ENCODE results near the gene THSD1. TPM values are rescaled to one million over a fixed set of nuclear protein-coding genes. Genes with fewer than 3 reads are reported as not detected.

THSD1 gene
- total and polyA plus RNA-seq, 2 donors from 2014 or later, result 2.2 to 6.4 TPM

- Histone ChIP-seq H3K27me3 (ENCODE audit: control insufficient read depth, insufficient read depth, low read length) (no peaks in the 10 kb centered on the region), H3K9ac (ENCODE audit: low read length in 3 of 3) (no peak overlapping the region), H3K4me3 (ENCODE audit: low read length in 3 of 3) (no peak overlapping the region), H3K36me3 (ENCODE audit: control insufficient read depth in 2 of 3, insufficient read depth in 3 of 3, low read length in 3 of 3) (no peaks in the 10 kb centered on the region), H3K27ac (ENCODE audit: low read depth in 2 of 2, low read length in 2 of 2) (no peak overlapping the region), H3K4me1 (ENCODE audit: control insufficient read depth in 2 of 3, insufficient read depth in 2 of 3, low read depth in 1 of 3, low read length in 3 of 3) (no peaks in the 10 kb centered on the region), H3K9me3 (ENCODE audit: control insufficient read depth in 2 of 3, insufficient read depth in 1 of 3, low read length in 3 of 3) (no peaks in the 10 kb centered on the region)
- no peak for FAIRE-seq
- TF ChIP-seq, protein P1, sequence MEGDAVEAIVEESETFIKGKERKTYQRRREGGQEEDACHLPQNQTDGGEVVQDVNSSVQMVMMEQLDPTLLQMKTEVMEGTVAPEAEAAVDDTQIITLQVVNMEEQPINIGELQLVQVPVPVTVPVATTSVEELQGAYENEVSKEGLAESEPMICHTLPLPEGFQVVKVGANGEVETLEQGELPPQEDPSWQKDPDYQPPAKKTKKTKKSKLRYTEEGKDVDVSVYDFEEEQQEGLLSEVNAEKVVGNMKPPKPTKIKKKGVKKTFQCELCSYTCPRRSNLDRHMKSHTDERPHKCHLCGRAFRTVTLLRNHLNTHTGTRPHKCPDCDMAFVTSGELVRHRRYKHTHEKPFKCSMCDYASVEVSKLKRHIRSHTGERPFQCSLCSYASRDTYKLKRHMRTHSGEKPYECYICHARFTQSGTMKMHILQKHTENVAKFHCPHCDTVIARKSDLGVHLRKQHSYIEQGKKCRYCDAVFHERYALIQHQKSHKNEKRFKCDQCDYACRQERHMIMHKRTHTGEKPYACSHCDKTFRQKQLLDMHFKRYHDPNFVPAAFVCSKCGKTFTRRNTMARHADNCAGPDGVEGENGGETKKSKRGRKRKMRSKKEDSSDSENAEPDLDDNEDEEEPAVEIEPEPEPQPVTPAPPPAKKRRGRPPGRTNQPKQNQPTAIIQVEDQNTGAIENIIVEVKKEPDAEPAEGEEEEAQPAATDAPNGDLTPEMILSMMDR (IDR thresholded peaks at IDR 0.05; ENCODE audit: borderline replicate concordance, extremely low read depth, insufficient read depth), result no peak
- DNase-seq, result no peak
- intact Hi-C loops (cut with DNase I), result no loop called here
Observed at GRCh38 chr13:52447815-52448552, 42.0 kb upstream of the THSD1 start.

DNA sequence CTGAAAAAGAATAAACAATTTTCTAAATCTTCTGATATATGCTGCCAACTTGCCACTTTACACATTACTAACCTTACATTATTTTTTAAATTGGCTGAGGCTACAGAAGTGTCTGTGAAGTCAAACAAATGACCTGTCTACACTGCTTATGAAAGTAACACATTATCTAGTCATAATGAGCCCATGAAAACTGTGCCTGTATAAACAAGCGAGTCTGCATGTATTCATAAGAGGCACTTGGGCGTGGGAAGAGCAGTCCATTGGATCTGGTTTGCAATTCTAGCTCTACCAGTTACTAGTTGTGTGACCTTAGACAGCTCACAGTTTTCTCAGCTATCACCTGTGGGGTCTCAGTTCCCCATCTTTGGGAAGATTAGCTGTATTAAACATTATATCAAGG, 41.4 kb upstream of the THSD1 start:
- H3K9me3 ChIP-seq (ENCODE audit: control insufficient read depth in 2 of 3, insufficient read depth in 1 of 3, low read length in 3 of 3), result no peaks in the 10 kb centered on the region
- H3K27me3 ChIP-seq (ENCODE audit: control insufficient read depth, insufficient read depth, low read length), result no peaks in the 10 kb centered on the region
- H3K36me3 ChIP-seq (ENCODE audit: control insufficient read depth in 2 of 3, insufficient read depth in 3 of 3, low read length in 3 of 3), result no peaks in the 10 kb centered on the region
- DNase-seq, result no peak
- TF ChIP-seq, protein P1 (IDR thresholded peaks at IDR 0.05; ENCODE audit: borderline replicate concordance, extremely low read depth, insufficient read depth), result no peak
- no peak overlapping the region for H3K9ac ChIP-seq (ENCODE audit: low read length in 3 of 3)
- H3K4me1 ChIP-seq (ENCODE audit: control insufficient read depth in 2 of 3, insufficient read depth in 2 of 3, low read depth in 1 of 3, low read length in 3 of 3), result no peaks in the 10 kb centered on the region
- intact Hi-C loops (cut with DNase I), result no loop called here
- H3K4me3 ChIP-seq (ENCODE audit: low read length in 3 of 3), result no peak overlapping the region
- no peak overlapping the region for H3K27ac ChIP-seq (ENCODE audit: low read depth in 2 of 2, low read length in 2 of 2)
- FAIRE-seq, result no peak

DNA sequence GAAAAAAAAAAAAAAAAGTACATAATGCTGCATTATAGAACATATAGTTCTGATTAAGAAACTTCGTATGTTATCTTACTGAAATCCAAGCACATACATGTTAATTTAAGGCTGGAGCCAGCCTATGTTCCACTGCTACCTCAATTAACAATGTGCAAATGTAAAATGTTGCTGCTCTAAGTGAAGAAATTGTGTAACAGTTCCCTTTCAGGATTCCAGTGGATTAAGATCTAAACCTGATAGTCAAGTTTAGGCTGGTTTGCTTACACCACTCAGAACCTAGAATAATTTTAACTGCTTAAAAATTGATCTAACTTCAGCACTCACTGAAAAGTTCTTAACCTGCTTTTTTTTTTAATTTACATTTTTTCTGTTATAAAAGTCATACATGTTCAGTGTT, 40.3 kb upstream of the THSD1 start:
- DNase-seq, result no peak
- intact Hi-C loops (cut with DNase I), result no loop called here
- Histone ChIP-seq H3K9ac (ENCODE audit: low read length in 3 of 3) (no peak overlapping the region), H3K27ac (ENCODE audit: low read depth in 2 of 2, low read length in 2 of 2) (no peak overlapping the region), H3K36me3 (ENCODE audit: control insufficient read depth in 2 of 3, insufficient read depth in 3 of 3, low read length in 3 of 3) (no peaks in the 10 kb centered on the region), H3K27me3 (ENCODE audit: control insufficient read depth, insufficient read depth, low read length) (no peaks in the 10 kb centered on the region), H3K9me3 (ENCODE audit: control insufficient read depth in 2 of 3, insufficient read depth in 1 of 3, low read length in 3 of 3) (no peaks in the 10 kb centered on the region), H3K4me1 (ENCODE audit: control insufficient read depth in 2 of 3, insufficient read depth in 2 of 3, low read depth in 1 of 3, low read length in 3 of 3) (no peaks in the 10 kb centered on the region), H3K4me3 (ENCODE audit: low read length in 3 of 3) (no peak overlapping the region)
- TF ChIP-seq, protein P1 (IDR thresholded peaks at IDR 0.05; ENCODE audit: borderline replicate concordance, extremely low read depth, insufficient read depth), result no peak
- FAIRE-seq, result no peak

All from kidney (tissue), 14 donors.